Omental fat pad (tissue), 4 donors: ENCODE data around the gene CDH10. TPM values are rescaled to one million over a fixed set of nuclear protein-coding genes. Genes with fewer than 3 reads are reported as not detected.

Experiments
- ATAC-seq: fragments of 150-250 bp; one replicate; pipeline ENCODE4 v1.9.1; 2016; ENCODE audit warnings: mild to moderate bottlenecking, moderate library complexity; ENCODE audit not compliant: low FRiP score
- DNase-seq: peaks from one replicate; pipeline ENCODE4 v3.0.0-alpha.2; 2019; ENCODE audit warnings: low spot score
- CTCF ChIP-seq, 3 donors: fragments of 450-650 bp; IDR thresholded peaks; one replicate each; pipeline ENCODE4 v1.5.1; 2016 to 2017; ENCODE audit warnings: antibody characterized with exemption in 3 of 3, mild to moderate bottlenecking in 3 of 3, moderate library complexity in 2 of 3
- small RNA-seq: library from RNA; depleted of rRNA; stranded (forward); fragments of <200 nt; gene quantifications from one replicate; pipeline ENCODE3, GENCODE V24; 2016
- total RNA-seq, 4 donors: library from RNA; depleted of rRNA; stranded (reverse); fragments of >200 nt; gene quantifications; one replicate each; pipeline ENCODE4 v1.1.0, GENCODE V29; 2016

Gene CDH10
- total RNA-seq, 4 donors from 2014 or later = not detected

GRCh38 chr5:24439465-24439864 is 205.3 kb downstream of the CDH10 start:
- ATAC-seq (no peak), DNase-seq (no peak)
- no peak for TF ChIP-seq CTCF (IDR thresholded peaks at IDR 0.05)

Small RNA genes lying within 50 kb of the gene (small RNA-seq; reads per million reads assigned to genes)
- gene AC091885.1 = not detected
- gene RF00017 = not detected
